NB4 (cell line): ENCODE data around the gene DUSP28.

Experiments used
- DNase-seq: peaks from one replicate; pipeline ENCODE4 v3.0.0; 2010; ENCODE audit warnings: low read depth
- H3K4me3 ChIP-seq: one replicate; pipeline ENCODE4 v1.5.1; 2011; ENCODE audit warnings: mild to moderate bottlenecking, low read depth, low read length, moderate library complexity
- CTCF ChIP-seq: IDR thresholded peaks from one replicate; pipeline ENCODE4 v1.5.1; 2012; ENCODE audit warnings: low read depth, low read length
- MAX ChIP-seq: IDR thresholded peaks from 2 replicates; pipeline ENCODE4 v1.6.1; 2011; ENCODE audit warnings: low read depth, low read length
- MYC ChIP-seq: IDR thresholded peaks from 2 replicates; pipeline ENCODE4 v1.6.1; 2011; ENCODE audit warnings: low read depth, low read length
- POLR2A ChIP-seq: IDR thresholded peaks from 2 replicates; pipeline ENCODE4 v1.6.1; 2011; ENCODE audit warnings: mild to moderate bottlenecking; ENCODE audit not compliant: insufficient read length; ENCODE audit errors: extremely low read depth

The DUSP28 gene

DNA sequence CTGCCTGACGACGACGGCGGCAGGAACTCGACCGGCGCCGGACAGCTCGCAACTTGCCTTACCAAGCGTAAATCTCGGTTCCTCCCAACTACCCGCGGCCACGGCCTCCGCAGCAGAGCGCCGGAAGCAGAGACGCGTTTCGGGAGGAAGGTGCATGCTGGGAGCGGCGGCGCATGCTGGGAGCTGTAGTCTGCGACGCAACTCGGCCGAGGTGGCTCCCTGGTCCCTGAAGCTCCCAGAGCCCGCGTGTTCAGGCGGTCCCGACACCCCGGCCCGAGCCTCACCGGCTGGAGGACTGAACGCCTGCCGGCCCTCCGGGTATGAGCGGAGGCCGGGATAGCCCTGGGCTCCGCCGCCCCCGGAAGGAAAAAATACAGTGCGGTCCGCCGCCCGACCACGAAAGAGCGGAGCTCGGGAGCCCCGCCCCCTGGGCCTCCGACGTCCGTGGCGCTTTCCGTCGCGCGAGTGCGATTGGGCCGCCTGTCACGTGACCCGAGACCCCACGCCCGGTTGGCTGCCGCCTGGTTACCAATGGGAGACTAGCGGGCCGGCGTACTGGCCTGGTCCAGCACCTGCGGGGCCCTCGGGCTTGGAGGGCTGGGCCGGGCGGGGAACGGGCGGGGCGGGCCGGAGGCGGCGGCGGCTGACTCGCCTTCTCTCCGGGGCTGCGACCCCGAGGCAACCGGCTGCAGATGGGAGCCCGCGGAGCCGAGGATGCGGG, 26.2 kb downstream of the DUSP28 start, which contains the start of gene CAPN10:
Gene CAPN10, plus strand, starts transcription at position 537 of the 721 bp plus-strand sequence. Its CDS starts 178 bp downstream, at position 715.
- peak within 1 kb of the TSS; percentile 81 for H3K4me3 ChIP-seq
- peak; percentile 97 for DNase-seq
- TF ChIP-seq MYC (peak; percentile 84), MAX (peak; percentile 82), POLR2A (no peak)

DNA sequence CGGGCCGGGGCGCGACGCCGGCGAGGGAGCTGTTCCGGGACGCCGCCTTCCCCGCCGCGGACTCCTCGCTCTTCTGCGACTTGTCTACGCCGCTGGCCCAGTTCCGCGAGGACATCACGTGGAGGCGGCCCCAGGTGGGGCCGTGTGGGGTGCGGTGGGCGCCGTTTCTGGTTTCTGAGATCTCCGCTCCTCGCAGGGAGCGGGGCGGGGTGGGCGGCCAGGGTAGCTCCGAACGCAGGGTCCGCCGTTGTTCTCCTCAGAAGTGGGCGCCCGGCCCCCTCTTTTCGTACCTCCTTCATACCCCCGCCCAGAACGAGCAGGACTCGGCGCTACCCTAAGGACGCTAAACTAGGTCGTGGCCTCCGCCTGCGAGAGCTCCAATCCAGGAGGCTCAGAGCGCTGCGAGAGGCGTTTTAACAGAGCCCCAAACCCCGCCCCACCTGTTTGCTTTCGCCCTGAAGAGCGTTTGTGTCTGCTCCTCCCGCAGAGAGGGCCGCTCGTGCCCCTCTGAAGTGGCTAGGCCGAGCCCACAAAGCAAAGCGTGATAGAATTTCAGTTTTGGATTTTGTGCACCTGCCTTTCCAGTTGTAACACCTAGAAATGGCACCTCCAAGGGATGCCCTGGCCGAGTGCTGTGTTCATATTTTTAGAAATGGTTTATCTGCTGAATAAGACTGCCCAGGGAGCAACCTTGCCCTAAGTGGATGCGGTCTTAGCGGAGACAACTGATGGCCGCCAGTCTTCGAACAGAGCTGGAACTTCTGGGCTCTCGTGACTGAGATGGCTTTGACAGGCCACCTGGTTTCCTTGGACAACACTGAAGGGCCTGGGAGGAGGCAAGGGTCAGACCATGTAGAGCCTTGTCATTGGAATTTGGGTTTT, 27.0 kb downstream of the DUSP28 start:
- DNase-seq: peak; percentile 65
- peak overlapping the region; percentile 71 for H3K4me3 ChIP-seq

DNA sequence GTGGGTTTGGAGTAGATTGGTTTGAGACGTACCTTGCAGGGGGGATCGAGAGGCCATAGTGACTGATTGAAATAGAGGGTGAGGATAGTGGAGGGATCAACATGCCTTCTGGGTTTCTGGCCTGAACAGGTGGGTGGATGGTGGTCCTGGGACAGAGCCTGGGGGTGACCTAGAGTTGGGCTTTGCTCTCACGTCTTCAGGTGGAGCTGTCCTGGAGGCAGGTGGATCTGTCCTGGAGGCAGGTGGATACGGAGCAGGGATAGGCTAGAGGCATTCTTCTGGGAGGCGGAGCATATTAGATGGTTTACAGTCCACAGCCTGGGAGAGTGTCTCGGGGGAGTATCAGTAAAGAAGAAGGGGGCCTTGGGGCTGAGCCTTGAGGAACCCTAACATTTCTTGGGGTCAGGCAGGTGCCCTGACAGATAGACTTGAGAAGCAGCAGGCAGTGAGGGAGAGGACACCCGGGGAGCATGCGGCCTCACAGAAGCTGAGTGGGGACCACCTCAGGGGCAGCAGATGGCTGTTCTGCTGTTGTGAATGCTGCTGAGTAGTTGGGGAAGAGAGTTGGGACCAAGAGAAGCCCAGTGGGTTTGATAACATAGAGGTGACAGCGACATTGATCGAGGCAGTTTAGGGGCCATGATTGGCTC, 28.0 kb downstream of the DUSP28 start:
- H3K4me3 ChIP-seq: peak overlapping the region; percentile 71
- TF ChIP-seq MYC (no peak), CTCF (no peak), MAX (no peak), POLR2A (no peak)
- DNase-seq: no peak

More for the DNA sequence above, 27.0 kb downstream of the DUSP28 start:
- no peak for TF ChIP-seq MAX

DNA sequence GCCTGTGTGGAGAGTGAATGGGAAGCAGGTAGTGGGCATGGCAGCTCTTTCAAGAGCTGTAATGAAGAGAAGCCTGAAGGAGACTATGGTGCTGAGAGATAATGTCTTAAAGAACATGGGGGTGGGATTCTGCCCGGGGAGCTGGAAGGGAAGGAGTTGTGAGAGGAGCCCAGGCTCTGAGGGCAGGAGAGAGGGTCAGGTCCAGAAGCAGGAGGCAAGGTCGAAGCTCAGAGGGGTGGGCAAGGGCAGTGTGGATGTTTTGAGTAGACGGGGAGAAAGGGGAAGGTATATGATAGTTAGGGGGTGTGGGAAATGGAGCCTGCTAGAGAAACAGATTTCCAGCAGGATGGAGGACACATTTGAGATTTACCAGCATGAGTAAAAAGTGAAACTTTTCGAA, 28.5 kb downstream of the DUSP28 start:
- DNase-seq: no peak
- no peak for TF ChIP-seq MAX
- no peak for TF ChIP-seq POLR2A
- no peak for TF ChIP-seq MYC
- no peak for TF ChIP-seq CTCF
- H3K4me3 ChIP-seq: no peak overlapping the region

GRCh38 chr2:240589375-240589774, 29.2 kb downstream of the DUSP28 start:
- no peak for TF ChIP-seq MAX
- DNase-seq: peak; percentile 35
- no peak overlapping the region for H3K4me3 ChIP-seq

DNA sequence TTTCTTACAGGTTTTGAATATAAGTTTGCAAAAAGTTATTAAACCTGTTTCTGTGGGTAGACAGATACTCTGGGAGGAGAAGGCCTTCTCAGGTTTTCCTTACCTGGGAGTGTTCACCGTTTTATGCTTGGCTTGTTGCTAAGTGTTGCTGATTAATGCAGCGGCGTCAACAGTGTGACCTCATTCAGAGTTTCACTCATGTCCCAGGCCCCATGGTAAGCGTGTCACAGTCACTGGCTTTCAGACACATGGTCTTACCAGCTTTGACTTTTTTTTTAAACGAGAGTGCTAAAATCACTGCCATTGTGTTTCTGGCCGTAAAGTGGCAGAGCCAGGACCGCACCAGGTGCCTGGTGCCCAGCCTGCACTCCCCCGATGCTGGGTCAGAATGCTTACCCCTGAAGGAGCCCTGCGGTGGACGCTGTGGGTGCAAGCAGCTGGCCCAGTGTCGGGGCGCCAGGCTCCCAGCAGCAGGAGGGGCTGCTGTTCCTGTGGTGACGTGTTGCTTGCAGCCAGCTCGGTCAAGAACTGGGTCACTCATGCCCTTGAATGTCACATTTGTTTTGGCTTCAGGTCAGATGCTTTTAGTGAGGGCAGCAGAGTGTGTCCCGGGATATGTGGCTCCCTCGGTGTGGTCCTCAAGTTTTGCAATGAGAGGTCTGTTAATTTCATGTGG, 29.8 kb downstream of the DUSP28 start:
- no peak for TF ChIP-seq CTCF
- no peak for DNase-seq
- no peak overlapping the region for H3K4me3 ChIP-seq

GRCh38 chr2:240590681-240591111, 30.5 kb downstream of the DUSP28 start:
- TF ChIP-seq CTCF (no peak), POLR2A (no peak), MYC (no peak), MAX (no peak)
- no peak overlapping the region for H3K4me3 ChIP-seq
- DNase-seq: no peak
